ENCODE data around the gene RPTOR. TPM values are rescaled to one million over a fixed set of nuclear protein-coding genes. Genes with fewer than 3 reads are reported as not detected.

RPTOR gene
- total RNA-seq, 2 experiments from 2014 or later = 48.1 to 87.8 TPM

DNA sequence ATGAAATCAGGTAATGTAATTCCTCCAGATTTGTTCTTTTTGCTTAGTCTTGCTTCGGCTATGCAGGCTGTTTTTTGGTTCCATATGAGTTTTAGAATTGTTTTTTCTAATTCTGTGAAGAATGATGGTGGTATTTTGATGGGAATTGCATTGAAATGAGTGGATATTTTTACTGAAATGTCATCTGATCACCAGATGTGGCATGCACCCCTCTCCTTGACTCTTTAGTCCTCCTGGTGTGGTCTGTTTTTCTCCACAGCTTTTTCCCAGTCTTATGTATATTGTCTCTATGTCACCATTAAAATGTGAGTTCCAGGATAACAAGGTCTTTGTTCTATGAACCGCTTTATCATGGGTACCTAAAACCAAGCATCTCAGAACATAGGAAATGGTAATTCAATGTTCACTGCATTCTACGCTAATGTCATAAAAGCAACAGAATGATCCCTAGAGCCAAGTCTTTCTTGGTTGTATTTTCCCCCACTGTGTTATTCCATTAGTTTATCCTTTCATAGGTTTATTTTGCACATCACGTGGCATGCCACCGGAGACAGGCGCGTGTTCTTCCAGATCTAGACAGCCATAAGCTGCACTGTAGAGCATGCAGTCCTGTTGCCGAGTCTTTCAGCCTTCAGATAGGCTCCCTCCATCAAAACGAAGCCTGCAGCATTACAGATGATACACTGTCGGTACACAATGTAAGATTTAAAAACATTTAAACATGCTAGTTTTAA, 172.5 kb downstream of the RPTOR start:
- Histone ChIP-seq H3K4me1 (ENCODE audit: insufficient read depth, low read length, poor library complexity, severe bottlenecking) (peaks cover 33% of the 10 kb centered on the region), H3K27ac (ENCODE audit: low read depth, low read length, poor library complexity, severe bottlenecking) (no peak overlapping the region), H3K4me2 (ENCODE audit: low read length) (no peak overlapping the region), H3K9me3 (ENCODE audit: low read length) (no peaks in the 10 kb centered on the region), H3K4me3 (ENCODE audit: low read depth, low read length, poor library complexity, severe bottlenecking) (no peak overlapping the region), H3K9me2 (ENCODE audit: insufficient read depth, low read length) (no peaks in the 10 kb centered on the region), H4K20me1 (ENCODE audit: insufficient read depth, low read length) (peaks cover 6% of the 10 kb centered on the region; the same call in 1 of the 2 replicates), H3K79me2 (ENCODE audit: insufficient read depth, low read depth, low read length) (peaks cover 30% of the 10 kb centered on the region), H2AFZ (ENCODE audit: low read length) (no peak overlapping the region), H3K36me3 (ENCODE audit: insufficient read depth, low read length) (no peaks in the 10 kb centered on the region)
- DNase-seq (ENCODE audit: low spot score) = no peak
- POLR2A ChIA-PET = interaction anchor here (0.8 kb wide), 1 partner anchor 13 kb away, joined by 3 read pairs; no protein-coding TSS in a partner anchor
- intact Hi-C loops (cut with micrococcal nuclease; ENCODE audit: unreplicated experiment) = no loop called here
- CTCF ChIA-PET (ENCODE audit: unreplicated experiment) = no interaction called here
- TF ChIP-seq EZH2phosphoT487 (IDR thresholded peaks at IDR 0.05; ENCODE audit: borderline replicate concordance, low read depth, low read length) = no peak
- TF ChIP-seq, protein P1, sequence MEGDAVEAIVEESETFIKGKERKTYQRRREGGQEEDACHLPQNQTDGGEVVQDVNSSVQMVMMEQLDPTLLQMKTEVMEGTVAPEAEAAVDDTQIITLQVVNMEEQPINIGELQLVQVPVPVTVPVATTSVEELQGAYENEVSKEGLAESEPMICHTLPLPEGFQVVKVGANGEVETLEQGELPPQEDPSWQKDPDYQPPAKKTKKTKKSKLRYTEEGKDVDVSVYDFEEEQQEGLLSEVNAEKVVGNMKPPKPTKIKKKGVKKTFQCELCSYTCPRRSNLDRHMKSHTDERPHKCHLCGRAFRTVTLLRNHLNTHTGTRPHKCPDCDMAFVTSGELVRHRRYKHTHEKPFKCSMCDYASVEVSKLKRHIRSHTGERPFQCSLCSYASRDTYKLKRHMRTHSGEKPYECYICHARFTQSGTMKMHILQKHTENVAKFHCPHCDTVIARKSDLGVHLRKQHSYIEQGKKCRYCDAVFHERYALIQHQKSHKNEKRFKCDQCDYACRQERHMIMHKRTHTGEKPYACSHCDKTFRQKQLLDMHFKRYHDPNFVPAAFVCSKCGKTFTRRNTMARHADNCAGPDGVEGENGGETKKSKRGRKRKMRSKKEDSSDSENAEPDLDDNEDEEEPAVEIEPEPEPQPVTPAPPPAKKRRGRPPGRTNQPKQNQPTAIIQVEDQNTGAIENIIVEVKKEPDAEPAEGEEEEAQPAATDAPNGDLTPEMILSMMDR (conservative IDR thresholded peaks at IDR 0.05; ENCODE audit: low read length) = no peak
- BruUV-seq (replicated peaks) = no TSS peak

DNA sequence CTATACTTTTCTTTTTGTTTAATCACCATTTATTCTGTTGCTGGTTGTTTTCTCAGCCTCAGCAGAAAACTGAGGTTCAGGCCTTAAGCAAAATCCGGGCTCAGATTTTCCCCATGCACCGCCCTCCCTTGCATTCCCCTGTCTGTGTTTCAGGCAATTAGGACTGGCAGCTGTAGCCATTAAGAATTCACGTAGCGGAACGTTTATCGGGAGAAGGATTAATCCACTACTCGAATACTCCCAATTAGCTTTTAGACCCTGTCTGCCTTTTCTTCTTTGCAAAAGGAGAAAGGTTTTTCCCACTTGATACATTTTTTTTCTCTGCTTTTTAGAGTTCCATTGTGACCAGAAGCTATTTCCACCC, 173.1 kb downstream of the RPTOR start:
- peaks cover 38% of the 10 kb centered on the region for H3K4me1 ChIP-seq (ENCODE audit: insufficient read depth, low read length, poor library complexity, severe bottlenecking)
- POLR2A ChIA-PET = interaction anchor here (0.6 to 0.8 kb wide), 2 partner anchors 14 to 309 kb away, joined by 3 to 4 read pairs; no protein-coding TSS in a partner anchor
- CTCF ChIA-PET (ENCODE audit: unreplicated experiment) = no interaction called here
- H3K4me2 ChIP-seq (ENCODE audit: low read length) = no peak overlapping the region
- no peak overlapping the region for H2AFZ ChIP-seq (ENCODE audit: low read length)
- H3K79me2 ChIP-seq (ENCODE audit: insufficient read depth, low read depth, low read length) = peaks cover 35% of the 10 kb centered on the region
- H4K20me1 ChIP-seq (ENCODE audit: insufficient read depth, low read length) = 0 out of 2 replicates have a peak, but pooled peaks cover under 1% of the 10 kb centered on the region
- H3K4me3 ChIP-seq (ENCODE audit: low read depth, low read length, poor library complexity, severe bottlenecking) = no peak overlapping the region
- intact Hi-C loops (cut with micrococcal nuclease; ENCODE audit: unreplicated experiment) = no loop called here
- H3K36me3 ChIP-seq (ENCODE audit: insufficient read depth, low read length) = no peaks in the 10 kb centered on the region
- BruUV-seq (replicated peaks) = no TSS peak
- TF ChIP-seq EZH2phosphoT487 (IDR thresholded peaks at IDR 0.05; ENCODE audit: borderline replicate concordance, low read depth, low read length) = no peak
- TF ChIP-seq, protein P1 (conservative IDR thresholded peaks at IDR 0.05; ENCODE audit: low read length) = no peak
- no peaks in the 10 kb centered on the region for H3K9me3 ChIP-seq (ENCODE audit: low read length)
- H3K9me2 ChIP-seq (ENCODE audit: insufficient read depth, low read length) = no peaks in the 10 kb centered on the region
- H3K27ac ChIP-seq (ENCODE audit: low read depth, low read length, poor library complexity, severe bottlenecking) = no peak overlapping the region
- DNase-seq (ENCODE audit: low spot score) = no peak

DNA sequence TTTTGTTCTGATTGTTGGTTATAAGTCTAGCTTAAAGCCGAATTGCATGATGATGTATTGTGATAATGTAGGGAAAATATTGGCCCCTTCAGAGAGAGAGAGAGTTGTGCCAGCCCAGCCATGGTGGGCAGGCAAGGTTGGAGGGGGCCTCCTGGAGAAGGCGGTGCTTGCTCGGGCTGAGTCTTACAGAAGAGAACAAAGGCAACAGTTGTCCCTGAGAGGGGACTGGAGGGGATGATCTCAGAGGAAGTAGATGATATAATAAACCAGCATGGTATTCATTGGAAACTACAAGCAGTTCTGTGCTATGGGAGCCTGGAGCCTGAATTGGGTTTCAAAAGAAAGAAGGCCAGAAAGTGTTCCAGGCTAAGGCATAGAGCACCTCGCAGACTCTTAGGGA, 173.8 kb downstream of the RPTOR start:
- ChIA-PET CTCF (ENCODE audit: unreplicated experiment) (no interaction called here), POLR2A (interaction anchor here (0.6 kb wide), 1 partner anchor 309 kb away, joined by 4 read pairs; no protein-coding TSS in a partner anchor)
- no peak overlapping the region for H3K4me2 ChIP-seq (ENCODE audit: low read length)
- no peaks in the 10 kb centered on the region for H4K20me1 ChIP-seq (ENCODE audit: insufficient read depth, low read length)
- intact Hi-C loops (cut with micrococcal nuclease; ENCODE audit: unreplicated experiment) = no loop called here
- peaks cover 41% of the 10 kb centered on the region for H3K4me1 ChIP-seq (ENCODE audit: insufficient read depth, low read length, poor library complexity, severe bottlenecking)
- BruUV-seq (replicated peaks) = no TSS peak
- TF ChIP-seq, protein P1 (conservative IDR thresholded peaks at IDR 0.05; ENCODE audit: low read length) = no peak
- TF ChIP-seq EZH2phosphoT487 (IDR thresholded peaks at IDR 0.05; ENCODE audit: borderline replicate concordance, low read depth, low read length) = no peak
- no peaks in the 10 kb centered on the region for H3K9me2 ChIP-seq (ENCODE audit: insufficient read depth, low read length)
- no peaks in the 10 kb centered on the region for H3K9me3 ChIP-seq (ENCODE audit: low read length)
- H3K4me3 ChIP-seq (ENCODE audit: low read depth, low read length, poor library complexity, severe bottlenecking) = no peak overlapping the region
- no peak overlapping the region for H2AFZ ChIP-seq (ENCODE audit: low read length)
- no peaks in the 10 kb centered on the region for H3K36me3 ChIP-seq (ENCODE audit: insufficient read depth, low read length)
- peaks cover 42% of the 10 kb centered on the region for H3K79me2 ChIP-seq (ENCODE audit: insufficient read depth, low read depth, low read length)
- DNase-seq (ENCODE audit: low spot score) = no peak
- no peak overlapping the region for H3K27ac ChIP-seq (ENCODE audit: low read depth, low read length, poor library complexity, severe bottlenecking)

Measured in OCI-LY7 (cell line).